WTC11 (cell line): Measurements from ENCODE around the gene FANCL. TPM values are rescaled to one million over a fixed set of nuclear protein-coding genes. Genes with fewer than 3 reads are reported as not detected.

Source experiments
- ATAC-seq: fragments of 200-7000 bp; cut with Tn5 transposase; 2 replicates; pipeline ENCODE4 v1.10.0; 2021; ENCODE audit warnings: mild to moderate bottlenecking, moderate library complexity
- CTCF ChIA-PET: fragments of 300-600 bp; sonication (Branson Sonifier 250); formaldehyde crosslinking; loops from one replicate; lab custom pipeline; 2021; ENCODE audit warnings: antibody characterized with exemption; lab: Charles Lee
- POLR2A ChIA-PET: fragments of 350-600 bp; sonication (Branson Sonifier 250); formaldehyde crosslinking; loops from one replicate; lab custom pipeline; 2021; ENCODE audit warnings: antibody characterized with exemption; lab: Charles Lee
- DNase-seq: peaks from one replicate; pipeline ENCODE4 v3.0.0; 2021; ENCODE audit warnings: low spot score
- H3K27ac Mint-ChIP-seq: 2 replicates; pipeline ENCODE4 v1.8.0; 2021; ENCODE audit warnings: mixed read lengths
- H3K27me3 Mint-ChIP-seq: 2 replicates; pipeline ENCODE4 v1.8.0; 2021; ENCODE audit warnings: low read depth, mild to moderate bottlenecking, moderate library complexity, mixed read lengths
- H3K36me3 Mint-ChIP-seq: 2 replicates; pipeline ENCODE4 v1.8.0; 2021; ENCODE audit warnings: mixed read lengths
- H3K4me1 Mint-ChIP-seq: 2 replicates; pipeline ENCODE4 v1.8.0; 2022; ENCODE audit warnings: mixed read lengths
- H3K4me3 Mint-ChIP-seq: 2 replicates; pipeline ENCODE4 v1.8.0; 2021; ENCODE audit warnings: mild to moderate bottlenecking, moderate library complexity, mixed read lengths
- H3K9me3 Mint-ChIP-seq: 2 replicates; pipeline ENCODE4 v1.8.0; 2021; ENCODE audit warnings: mixed read lengths
- ATF2 ChIP-seq: sonication (generic); formaldehyde crosslinking; IDR thresholded peaks from 2 replicates; pipeline ENCODE4 v1.8.1; 2022; ENCODE audit warnings: low read depth, missing genetic modification reagents, borderline replicate concordance
- CBFB ChIP-seq: sonication (generic); formaldehyde crosslinking; IDR thresholded peaks from 2 replicates; pipeline ENCODE4 v1.8.1; 2022; ENCODE audit warnings: mild to moderate bottlenecking, low read depth, missing genetic modification reagents
- CREB1 ChIP-seq: sonication (generic); formaldehyde crosslinking; IDR thresholded peaks from 2 replicates; pipeline ENCODE4 v1.8.0; 2023; ENCODE audit warnings: mild to moderate bottlenecking, missing genetic modification reagents
- CREM ChIP-seq: sonication (generic); formaldehyde crosslinking; IDR thresholded peaks from 2 replicates; pipeline ENCODE4 v1.8.1; 2022; ENCODE audit warnings: mild to moderate bottlenecking, missing genetic modification reagents, moderate library complexity
- FOXJ3 ChIP-seq: sonication (generic); formaldehyde crosslinking; IDR thresholded peaks from 2 replicates; pipeline ENCODE4 v1.9.0; 2021; ENCODE audit warnings: missing genetic modification reagents, mild to moderate bottlenecking, borderline replicate concordance
- FOXP1 ChIP-seq: sonication (generic); formaldehyde crosslinking; IDR thresholded peaks from 2 replicates; pipeline ENCODE4 v1.8.0; 2022; ENCODE audit warnings: missing genetic modification reagents, mild to moderate bottlenecking, moderate library complexity, borderline replicate concordance
- FOXP4 ChIP-seq: sonication (generic); formaldehyde crosslinking; IDR thresholded peaks from 2 replicates; pipeline ENCODE4 v1.8.0; 2022; ENCODE audit warnings: mild to moderate bottlenecking, missing genetic modification reagents
- GTF2I ChIP-seq: fragments of 250-450 bp; sonication (Bioruptor Pico); conservative IDR thresholded peaks from 2 replicates; pipeline ENCODE4 v1.4.0; 2021; ENCODE audit warnings: mild to moderate bottlenecking
- JAZF1 ChIP-seq: fragments of 250-450 bp; sonication (Bioruptor Pico); IDR thresholded peaks from 2 replicates; pipeline ENCODE4 v1.9.0; 2021; ENCODE audit warnings: moderate library complexity, mild to moderate bottlenecking, inconsistent platforms
- JUN ChIP-seq: sonication (generic); formaldehyde crosslinking; IDR thresholded peaks from 2 replicates; pipeline ENCODE4 v1.8.0; 2023; ENCODE audit warnings: mild to moderate bottlenecking, missing genetic modification reagents
- NFATC4 ChIP-seq: fragments of 250-450 bp; sonication (Bioruptor Pico); IDR thresholded peaks from 2 replicates; pipeline ENCODE4 v1.9.0; 2021; ENCODE audit warnings: mild to moderate bottlenecking
- OVOL2 ChIP-seq: fragments of 250-450 bp; sonication (Bioruptor Pico); IDR thresholded peaks from 2 replicates; pipeline ENCODE4 v1.9.0; 2021; ENCODE audit warnings: mild to moderate bottlenecking, borderline replicate concordance
- RELA ChIP-seq: sonication (generic); formaldehyde crosslinking; IDR thresholded peaks from 2 replicates; pipeline ENCODE4 v1.8.1; 2022; ENCODE audit warnings: missing genetic modification reagents, mild to moderate bottlenecking, borderline replicate concordance
- SMAD3 ChIP-seq: sonication (generic); formaldehyde crosslinking; IDR thresholded peaks from 2 replicates; pipeline ENCODE4 v1.8.0; 2022; ENCODE audit warnings: missing genetic modification reagents, mild to moderate bottlenecking, borderline replicate concordance
- SOX15 ChIP-seq: fragments of 250-450 bp; sonication (Bioruptor Pico); IDR thresholded peaks from 2 replicates; pipeline ENCODE4 v1.9.0; 2021; ENCODE audit warnings: mild to moderate bottlenecking
- ZNF219 ChIP-seq: sonication (generic); formaldehyde crosslinking; IDR thresholded peaks from 2 replicates; pipeline ENCODE4 v1.8.0; 2023; ENCODE audit warnings: missing genetic modification reagents, mild to moderate bottlenecking, borderline replicate concordance
- ZNF425 ChIP-seq: fragments of 250-450 bp; sonication (Bioruptor Pico); conservative IDR thresholded peaks from 2 replicates; pipeline ENCODE4 v1.9.0; 2021; ENCODE audit warnings: mild to moderate bottlenecking
- ZNF671 ChIP-seq: fragments of 250-450 bp; sonication (Bioruptor Pico); IDR thresholded peaks from 2 replicates; pipeline ENCODE4 v1.8.0; 2021; ENCODE audit warnings: mild to moderate bottlenecking
- total RNA-seq: library from RNA; stranded (reverse); gene quantifications from 3 replicates; pipeline ENCODE4 v1.2.3, GENCODE V29; 2021
- TF ChIP-seq, protein P1 (sequence below): sonication (generic); formaldehyde crosslinking; conservative IDR thresholded peaks from 2 replicates; pipeline ENCODE4 v1.8.1; 2023; ENCODE audit warnings: mild to moderate bottlenecking, low read depth, missing genetic modification reagents, moderate library complexity
- TF ChIP-seq, protein P2 (sequence below): sonication (generic); formaldehyde crosslinking; IDR thresholded peaks from 2 replicates; pipeline ENCODE4 v1.8.1; 2023; ENCODE audit warnings: mild to moderate bottlenecking, missing genetic modification reagents
- TF ChIP-seq, protein P3 (sequence below): sonication (generic); formaldehyde crosslinking; IDR thresholded peaks from 2 replicates; pipeline ENCODE4 v1.8.1; 2022; ENCODE audit warnings: low read depth, mild to moderate bottlenecking, moderate library complexity, missing genetic modification reagents, borderline replicate concordance
- TF ChIP-seq, protein P4 (sequence below): fragments of 250-450 bp; sonication (Bioruptor Pico); IDR thresholded peaks from 2 replicates; pipeline ENCODE4 v2.1.2; 2022; ENCODE audit warnings: mild to moderate bottlenecking, moderate library complexity

Gene FANCL
- total RNA-seq, 1 experiment from 2014 or later = 38.8 TPM

- TF ChIP-seq FOXP4 (CRISPR knock-in tag) (no peak), ZNF425 (no peak), RELA (CRISPR knock-in tag) (no peak), JUN (no peak), ZNF219 (CRISPR knock-in tag) (no peak), SMAD3 (CRISPR knock-in tag) (no peak), CREB1 (CRISPR knock-in tag) (no peak), CREM (CRISPR knock-in tag) (no peak), SOX15 (CRISPR knock-in tag) (no peak)
- TF ChIP-seq, protein P1, sequence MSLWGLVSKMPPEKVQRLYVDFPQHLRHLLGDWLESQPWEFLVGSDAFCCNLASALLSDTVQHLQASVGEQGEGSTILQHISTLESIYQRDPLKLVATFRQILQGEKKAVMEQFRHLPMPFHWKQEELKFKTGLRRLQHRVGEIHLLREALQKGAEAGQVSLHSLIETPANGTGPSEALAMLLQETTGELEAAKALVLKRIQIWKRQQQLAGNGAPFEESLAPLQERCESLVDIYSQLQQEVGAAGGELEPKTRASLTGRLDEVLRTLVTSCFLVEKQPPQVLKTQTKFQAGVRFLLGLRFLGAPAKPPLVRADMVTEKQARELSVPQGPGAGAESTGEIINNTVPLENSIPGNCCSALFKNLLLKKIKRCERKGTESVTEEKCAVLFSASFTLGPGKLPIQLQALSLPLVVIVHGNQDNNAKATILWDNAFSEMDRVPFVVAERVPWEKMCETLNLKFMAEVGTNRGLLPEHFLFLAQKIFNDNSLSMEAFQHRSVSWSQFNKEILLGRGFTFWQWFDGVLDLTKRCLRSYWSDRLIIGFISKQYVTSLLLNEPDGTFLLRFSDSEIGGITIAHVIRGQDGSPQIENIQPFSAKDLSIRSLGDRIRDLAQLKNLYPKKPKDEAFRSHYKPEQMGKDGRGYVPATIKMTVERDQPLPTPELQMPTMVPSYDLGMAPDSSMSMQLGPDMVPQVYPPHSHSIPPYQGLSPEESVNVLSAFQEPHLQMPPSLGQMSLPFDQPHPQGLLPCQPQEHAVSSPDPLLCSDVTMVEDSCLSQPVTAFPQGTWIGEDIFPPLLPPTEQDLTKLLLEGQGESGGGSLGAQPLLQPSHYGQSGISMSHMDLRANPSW (CRISPR knock-in tag) = no peak
- TF ChIP-seq, protein P2, sequence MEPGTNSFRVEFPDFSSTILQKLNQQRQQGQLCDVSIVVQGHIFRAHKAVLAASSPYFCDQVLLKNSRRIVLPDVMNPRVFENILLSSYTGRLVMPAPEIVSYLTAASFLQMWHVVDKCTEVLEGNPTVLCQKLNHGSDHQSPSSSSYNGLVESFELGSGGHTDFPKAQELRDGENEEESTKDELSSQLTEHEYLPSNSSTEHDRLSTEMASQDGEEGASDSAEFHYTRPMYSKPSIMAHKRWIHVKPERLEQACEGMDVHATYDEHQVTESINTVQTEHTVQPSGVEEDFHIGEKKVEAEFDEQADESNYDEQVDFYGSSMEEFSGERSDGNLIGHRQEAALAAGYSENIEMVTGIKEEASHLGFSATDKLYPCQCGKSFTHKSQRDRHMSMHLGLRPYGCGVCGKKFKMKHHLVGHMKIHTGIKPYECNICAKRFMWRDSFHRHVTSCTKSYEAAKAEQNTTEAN (CRISPR knock-in tag) = no peak
These were observed 6.0 kb downstream of the FANCL start (continued) for GRCh38 chr2:58235170-58235569.

GRCh38 chr2:58228299-58228698 is 12.8 kb downstream of the FANCL start:
- ATAC-seq (no peak), DNase-seq (no peak)
- Mint-ChIP-seq H3K27ac (no peak overlapping the region), H3K36me3 (peaks cover 22% of the 10 kb centered on the region), H3K9me3 (no peaks in the 10 kb centered on the region), H3K27me3 (no peaks in the 10 kb centered on the region), H3K4me3 (no peak overlapping the region), H3K4me1 (peaks cover 19% of the 10 kb centered on the region)
- POLR2A ChIA-PET = no interaction called here
- CTCF ChIA-PET = no interaction called here
- TF ChIP-seq FOXP1 (CRISPR knock-in tag) = no peak
- no peak for TF ChIP-seq CBFB (CRISPR knock-in tag)
- TF ChIP-seq FOXJ3 = no peak
- no peak for TF ChIP-seq ATF2 (CRISPR knock-in tag)
- TF ChIP-seq FOXP4 (CRISPR knock-in tag) = no peak
- no peak for TF ChIP-seq OVOL2 (CRISPR knock-in tag)
- no peak for TF ChIP-seq GTF2I
- TF ChIP-seq, protein P3, sequence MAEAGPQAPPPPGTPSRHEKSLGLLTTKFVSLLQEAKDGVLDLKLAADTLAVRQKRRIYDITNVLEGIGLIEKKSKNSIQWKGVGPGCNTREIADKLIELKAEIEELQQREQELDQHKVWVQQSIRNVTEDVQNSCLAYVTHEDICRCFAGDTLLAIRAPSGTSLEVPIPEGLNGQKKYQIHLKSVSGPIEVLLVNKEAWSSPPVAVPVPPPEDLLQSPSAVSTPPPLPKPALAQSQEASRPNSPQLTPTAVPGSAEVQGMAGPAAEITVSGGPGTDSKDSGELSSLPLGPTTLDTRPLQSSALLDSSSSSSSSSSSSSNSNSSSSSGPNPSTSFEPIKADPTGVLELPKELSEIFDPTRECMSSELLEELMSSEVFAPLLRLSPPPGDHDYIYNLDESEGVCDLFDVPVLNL = no peak
- TF ChIP-seq JAZF1 (CRISPR knock-in tag) = no peak
- no peak for TF ChIP-seq ZNF671 (CRISPR knock-in tag)
- TF ChIP-seq, protein P4, sequence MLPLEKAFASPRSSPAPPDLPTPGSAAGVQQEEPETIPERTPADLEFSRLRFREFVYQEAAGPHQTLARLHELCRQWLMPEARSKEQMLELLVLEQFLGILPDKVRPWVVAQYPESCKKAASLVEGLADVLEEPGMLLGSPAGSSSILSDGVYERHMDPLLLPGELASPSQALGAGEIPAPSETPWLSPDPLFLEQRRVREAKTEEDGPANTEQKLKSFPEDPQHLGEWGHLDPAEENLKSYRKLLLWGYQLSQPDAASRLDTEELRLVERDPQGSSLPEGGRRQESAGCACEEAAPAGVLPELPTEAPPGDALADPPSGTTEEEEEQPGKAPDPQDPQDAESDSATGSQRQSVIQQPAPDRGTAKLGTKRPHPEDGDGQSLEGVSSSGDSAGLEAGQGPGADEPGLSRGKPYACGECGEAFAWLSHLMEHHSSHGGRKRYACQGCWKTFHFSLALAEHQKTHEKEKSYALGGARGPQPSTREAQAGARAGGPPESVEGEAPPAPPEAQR (CRISPR knock-in tag) = no peak
- TF ChIP-seq NFATC4 (CRISPR knock-in tag) = no peak
- TF ChIP-seq CREM (CRISPR knock-in tag) = no peak
- TF ChIP-seq ZNF219 (CRISPR knock-in tag) = no peak
